Measurements from ENCODE around the gene ZNF311.
"Not testable (repeated sequence)": the region's sequence is repeated elsewhere in the genome, so short reads cannot be mapped to it uniquely, and the experiment has no call there.

The ZNF311 gene

GRCh38 chr6:28982476-28983266, 22.4 kb downstream of the ZNF311 start:
- peak; percentile 78 for DNase-seq (ENCODE audit: low read depth)

- peak; percentile 86 for DNase-seq (ENCODE audit: low read depth)
Measured at GRCh38 chr6:28981833-28982475, 23.2 kb downstream of the ZNF311 start.

GRCh38 chr6:28981431-28981832, 23.7 kb downstream of the ZNF311 start:
- DNase-seq (ENCODE audit: low read depth): peak; percentile 49

- DNase-seq (ENCODE audit: low read depth): peak; percentile 84
Measured at GRCh38 chr6:28980852-28981430, 24.2 kb downstream of the ZNF311 start.

- DNase-seq (ENCODE audit: low read depth): peak; percentile 18
Measured at GRCh38 chr6:28980137-28980851, 24.8 kb downstream of the ZNF311 start.

- no peak for DNase-seq (ENCODE audit: low read depth)
Measured at GRCh38 chr6:28979679-28980078, 25.4 kb downstream of the ZNF311 start.

GRCh38 chr6:28978959-28979561, 26.1 kb downstream of the ZNF311 start:
- DNase-seq (ENCODE audit: low read depth): no peak

GRCh38 chr6:28978133-28978491, 27.0 kb downstream of the ZNF311 start:
- DNase-seq (ENCODE audit: low read depth): no peak

- DNase-seq (ENCODE audit: low read depth): peak; percentile 72
Measured at GRCh38 chr6:28977341-28978132, 27.6 kb downstream of the ZNF311 start.

GRCh38 chr6:28976677-28977076, 28.4 kb downstream of the ZNF311 start:
- no peak for DNase-seq (ENCODE audit: low read depth)

GRCh38 chr6:28974505-28974904, 30.6 kb downstream of the ZNF311 start:
- no peak for DNase-seq (ENCODE audit: low read depth)

- DNase-seq (ENCODE audit: low read depth): not testable (repeated sequence)
Measured at GRCh38 chr6:28970056-28970455, 35.1 kb downstream of the ZNF311 start.

- DNase-seq (ENCODE audit: low read depth): no peak
Measured at GRCh38 chr6:28969129-28969528, 36.0 kb downstream of the ZNF311 start.

- DNase-seq (ENCODE audit: low read depth): no peak
Measured at GRCh38 chr6:28968476-28968875, 36.6 kb downstream of the ZNF311 start.

- no peak for DNase-seq (ENCODE audit: low read depth)
Measured at GRCh38 chr6:28965706-28966105, 39.4 kb downstream of the ZNF311 start.

GRCh38 chr6:28960846-28961500, 44.1 kb downstream of the ZNF311 start:
- no peak for DNase-seq (ENCODE audit: low read depth)

- not testable (repeated sequence) for DNase-seq (ENCODE audit: low read depth)
Measured at GRCh38 chr6:28958561-28959243, 46.4 kb downstream of the ZNF311 start.

GRCh38 chr6:28957795-28958314, 47.3 kb downstream of the ZNF311 start:
- not testable (repeated sequence) for DNase-seq (ENCODE audit: low read depth)

- no peak for DNase-seq (ENCODE audit: low read depth)
Measured at GRCh38 chr6:28956331-28956730, 48.8 kb downstream of the ZNF311 start.

Measured in iris pigment epithelial cell (primary cell).